DOHH2 (cell line): ENCODE measurements around the gene COL23A1.

Source experiments
- H3F3A ChIP-seq: fragments of 200-600 bp; sonication (generic), shearing (Covaris generic); 2 replicates; pipeline ENCODE4 v1.6.0; 2016; ENCODE audit warnings: antibody characterized with exemption, mild to moderate bottlenecking; ENCODE audit not compliant: control insufficient read depth, insufficient read depth
- H3K27ac ChIP-seq: fragments of 200-600 bp; sonication (generic); 2 replicates; pipeline ENCODE4 v1.5.1; 2014; ENCODE audit warnings: low read depth, mild to moderate bottlenecking, low read length, moderate library complexity
- H3K27me3 ChIP-seq: fragments of 200-600 bp; sonication (generic); 2 replicates; pipeline ENCODE4 v1.6.1; 2014; ENCODE audit warnings: mild to moderate bottlenecking, low read length, mixed read lengths; ENCODE audit not compliant: control insufficient read depth
- H3K36me3 ChIP-seq: fragments of 200-600 bp; sonication (generic); 2 replicates; pipeline ENCODE4 v1.6.1; 2014; ENCODE audit warnings: mild to moderate bottlenecking, low read length, moderate library complexity, mixed read lengths; ENCODE audit not compliant: control insufficient read depth
- H3K4me1 ChIP-seq: fragments of 200-600 bp; sonication (generic); 2 replicates; pipeline ENCODE4 v1.6.1; 2014; ENCODE audit warnings: mild to moderate bottlenecking, low read length, mixed read lengths; ENCODE audit not compliant: control insufficient read depth
- H3K4me2 ChIP-seq: fragments of 200-600 bp; sonication (generic); 2 replicates; pipeline ENCODE4 v1.6.0; 2014; ENCODE audit warnings: mild to moderate bottlenecking, low read length, moderate library complexity
- H3K4me3 ChIP-seq: fragments of 200-600 bp; sonication (generic); 2 replicates; pipeline ENCODE4 v1.5.1; 2014; ENCODE audit warnings: mild to moderate bottlenecking, low read length, mixed read lengths
- H3K79me2 ChIP-seq: fragments of 200-600 bp; sonication (generic); 2 replicates; pipeline ENCODE4 v1.6.1; 2014; ENCODE audit warnings: mild to moderate bottlenecking, low read length, mixed read lengths; ENCODE audit not compliant: control insufficient read depth
- H3K9me2 ChIP-seq: fragments of 200-600 bp; sonication (generic); replicated peaks from 2 replicates; pipeline ENCODE4 v1.6.1; 2014; ENCODE audit warnings: mild to moderate bottlenecking, low read length, mixed read lengths; ENCODE audit not compliant: control insufficient read depth
- H3K9me3 ChIP-seq: fragments of 200-600 bp; sonication (generic); 2 replicates; pipeline ENCODE4 v1.6.1; 2014; ENCODE audit warnings: antibody characterized with exemption, low read length, mixed read lengths; ENCODE audit not compliant: control insufficient read depth, insufficient read depth
- H4K20me1 ChIP-seq: fragments of 200-600 bp; sonication (generic); 2 replicates; pipeline ENCODE4 v1.6.0; 2014; ENCODE audit warnings: low read depth, mild to moderate bottlenecking, antibody characterized with exemption, low read length, moderate library complexity; ENCODE audit not compliant: control insufficient read depth, insufficient read depth
- EZH2phosphoT487 ChIP-seq: fragments of 200-600 bp; sonication (generic); IDR thresholded peaks from 2 replicates; pipeline ENCODE4 v1.6.1; 2017; ENCODE audit warnings: borderline replicate concordance, mild to moderate bottlenecking, antibody characterized with exemption, low read length, moderate library complexity, mixed read lengths
- TF ChIP-seq, protein P1 (sequence below): fragments of 200-600 bp; sonication (generic); IDR thresholded peaks from one replicate; pipeline ENCODE4 v1.5.1; 2014; ENCODE audit warnings: antibody characterized with exemption, mild to moderate bottlenecking, low read depth, low read length; ENCODE audit not compliant: poor library complexity, severe bottlenecking

Gene COL23A1

DNA sequence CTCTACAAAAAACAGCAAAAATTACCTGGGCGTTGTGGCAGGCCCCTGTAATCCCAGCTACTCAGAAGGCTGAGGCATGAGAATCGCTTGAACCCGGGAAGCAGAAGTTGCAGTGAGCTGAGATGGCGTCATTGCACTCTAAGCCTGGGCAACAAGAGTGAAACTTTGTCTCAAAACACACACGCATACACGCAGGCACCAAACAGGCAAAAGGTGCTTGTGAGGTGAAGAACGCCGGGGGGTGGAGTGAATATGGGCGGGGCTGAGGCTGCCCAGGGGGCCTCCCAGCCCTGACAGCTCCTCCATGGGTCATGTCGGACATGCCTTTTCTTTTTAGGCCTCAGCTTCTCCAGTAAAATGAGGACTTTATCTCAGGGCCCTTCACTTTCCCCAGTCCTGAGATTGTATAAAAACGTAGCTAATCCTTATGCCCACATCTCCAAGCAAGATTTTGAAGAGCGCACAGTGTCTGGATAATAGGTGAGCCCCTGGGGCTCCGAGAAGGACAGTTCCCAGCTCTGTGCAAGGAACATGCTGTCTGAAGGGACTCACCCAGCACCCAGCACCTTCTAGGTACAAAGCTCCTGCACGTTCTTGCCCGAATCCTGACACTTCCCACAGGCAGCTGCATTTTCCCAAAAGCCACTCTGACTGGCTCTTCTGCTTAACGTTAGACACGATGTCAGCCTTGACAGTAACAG lies 168.3 kb downstream of the COL23A1 start:
- no peak overlapping the region for H3K4me2 ChIP-seq
- no peaks in the 10 kb centered on the region for H3K9me2 ChIP-seq
- no peaks in the 10 kb centered on the region for H3K4me1 ChIP-seq

DNA sequence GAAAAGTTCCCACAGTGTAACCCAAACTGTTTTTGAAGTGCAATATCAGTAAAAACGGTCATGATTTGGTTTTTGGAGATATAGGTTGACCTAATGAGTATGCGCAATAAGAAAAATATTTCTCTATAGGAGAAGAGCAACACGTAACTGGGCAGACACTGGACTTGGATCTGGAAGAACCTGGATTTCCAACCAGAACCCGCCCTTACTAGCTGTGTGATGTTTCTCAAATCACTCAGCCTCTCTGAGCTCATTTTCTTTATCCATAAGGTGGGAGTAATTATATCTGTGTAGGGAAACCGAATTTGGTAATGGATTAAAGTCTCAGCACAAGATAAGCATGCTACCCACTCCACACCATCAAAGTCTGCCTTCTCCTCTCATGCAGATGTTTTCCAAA lies 169.1 kb downstream of the COL23A1 start:
- H3K9me2 ChIP-seq, result no peaks in the 10 kb centered on the region
- no peak overlapping the region for H3K4me3 ChIP-seq
- H3K27ac ChIP-seq, result no peak overlapping the region
- H3K36me3 ChIP-seq, result no peaks in the 10 kb centered on the region
- no peaks in the 10 kb centered on the region for H4K20me1 ChIP-seq
- H3K4me2 ChIP-seq, result no peak overlapping the region
- peaks cover 7% of the 10 kb centered on the region for H3K27me3 ChIP-seq
- no peaks in the 10 kb centered on the region for H3K4me1 ChIP-seq
- TF ChIP-seq, protein P1, sequence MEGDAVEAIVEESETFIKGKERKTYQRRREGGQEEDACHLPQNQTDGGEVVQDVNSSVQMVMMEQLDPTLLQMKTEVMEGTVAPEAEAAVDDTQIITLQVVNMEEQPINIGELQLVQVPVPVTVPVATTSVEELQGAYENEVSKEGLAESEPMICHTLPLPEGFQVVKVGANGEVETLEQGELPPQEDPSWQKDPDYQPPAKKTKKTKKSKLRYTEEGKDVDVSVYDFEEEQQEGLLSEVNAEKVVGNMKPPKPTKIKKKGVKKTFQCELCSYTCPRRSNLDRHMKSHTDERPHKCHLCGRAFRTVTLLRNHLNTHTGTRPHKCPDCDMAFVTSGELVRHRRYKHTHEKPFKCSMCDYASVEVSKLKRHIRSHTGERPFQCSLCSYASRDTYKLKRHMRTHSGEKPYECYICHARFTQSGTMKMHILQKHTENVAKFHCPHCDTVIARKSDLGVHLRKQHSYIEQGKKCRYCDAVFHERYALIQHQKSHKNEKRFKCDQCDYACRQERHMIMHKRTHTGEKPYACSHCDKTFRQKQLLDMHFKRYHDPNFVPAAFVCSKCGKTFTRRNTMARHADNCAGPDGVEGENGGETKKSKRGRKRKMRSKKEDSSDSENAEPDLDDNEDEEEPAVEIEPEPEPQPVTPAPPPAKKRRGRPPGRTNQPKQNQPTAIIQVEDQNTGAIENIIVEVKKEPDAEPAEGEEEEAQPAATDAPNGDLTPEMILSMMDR, result no peak
- no peak for TF ChIP-seq EZH2phosphoT487
- H3K9me3 ChIP-seq, result no peaks in the 10 kb centered on the region
- H3K79me2 ChIP-seq, result no peaks in the 10 kb centered on the region
- no peaks in the 10 kb centered on the region for H3F3A ChIP-seq

More for the DNA sequence above, 168.3 kb downstream of the COL23A1 start:
- H3K27me3 ChIP-seq, result peaks cover 7% of the 10 kb centered on the region
- no peaks in the 10 kb centered on the region for H3F3A ChIP-seq
- H4K20me1 ChIP-seq, result no peaks in the 10 kb centered on the region
- TF ChIP-seq, protein P1, result no peak
- TF ChIP-seq EZH2phosphoT487, result no peak
- no peak overlapping the region for H3K27ac ChIP-seq
- no peaks in the 10 kb centered on the region for H3K79me2 ChIP-seq
- no peaks in the 10 kb centered on the region for H3K9me3 ChIP-seq
- H3K4me3 ChIP-seq, result no peak overlapping the region
- no peaks in the 10 kb centered on the region for H3K36me3 ChIP-seq

DNA sequence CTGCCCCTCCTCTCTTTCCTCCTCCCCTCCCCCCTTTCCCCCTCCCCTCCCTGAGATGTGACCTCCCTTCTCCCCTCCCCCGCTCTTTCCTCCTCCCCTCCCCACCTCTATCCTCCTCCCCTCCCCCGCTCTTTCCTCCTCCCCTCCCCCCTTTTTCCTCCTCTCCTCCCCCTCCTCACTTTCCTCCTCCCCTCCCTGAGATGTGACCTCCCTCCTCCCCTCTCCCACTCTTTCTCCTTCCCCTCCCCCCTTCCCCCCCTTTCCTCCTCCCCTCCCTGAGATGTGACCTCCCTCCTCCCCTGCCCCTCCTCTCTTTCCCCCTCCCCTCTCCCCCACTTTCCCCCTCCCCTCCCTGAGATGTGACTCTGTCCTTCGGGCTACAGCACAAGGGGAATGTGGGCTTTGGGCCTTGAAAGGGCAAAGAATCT lies 169.8 kb downstream of the COL23A1 start:
- no peaks in the 10 kb centered on the region for H3K79me2 ChIP-seq
- H3K4me3 ChIP-seq, result no peak overlapping the region
- no peak overlapping the region for H3K27ac ChIP-seq
- no peaks in the 10 kb centered on the region for H4K20me1 ChIP-seq
- H3K36me3 ChIP-seq, result no peaks in the 10 kb centered on the region
- H3F3A ChIP-seq, result no peaks in the 10 kb centered on the region
- peaks cover 7% of the 10 kb centered on the region for H3K27me3 ChIP-seq
- no peak for TF ChIP-seq EZH2phosphoT487
- TF ChIP-seq, protein P1, result no peak
- H3K9me2 ChIP-seq, result no peaks in the 10 kb centered on the region
- no peak overlapping the region for H3K4me2 ChIP-seq
- H3K9me3 ChIP-seq, result no peaks in the 10 kb centered on the region
- no peaks in the 10 kb centered on the region for H3K4me1 ChIP-seq
